Dedifferentiated amniotic fluid mesenchymal stem cell (primary cell): ENCODE measurements around the gene ANKRD10.
A peak's percentile ranks its signal among the peaks of the same experiment; 100 is the strongest.

ENCODE experiments used
- DNase-seq: peaks from one replicate; pipeline ENCODE4 v3.0.0-alpha.2; 2016; ENCODE audit errors: extremely low spot score

ANKRD10 gene

GRCh38 chr13:110885966-110886869 lies 28.7 kb downstream of the ANKRD10 start:
- no peak for DNase-seq

DNA sequence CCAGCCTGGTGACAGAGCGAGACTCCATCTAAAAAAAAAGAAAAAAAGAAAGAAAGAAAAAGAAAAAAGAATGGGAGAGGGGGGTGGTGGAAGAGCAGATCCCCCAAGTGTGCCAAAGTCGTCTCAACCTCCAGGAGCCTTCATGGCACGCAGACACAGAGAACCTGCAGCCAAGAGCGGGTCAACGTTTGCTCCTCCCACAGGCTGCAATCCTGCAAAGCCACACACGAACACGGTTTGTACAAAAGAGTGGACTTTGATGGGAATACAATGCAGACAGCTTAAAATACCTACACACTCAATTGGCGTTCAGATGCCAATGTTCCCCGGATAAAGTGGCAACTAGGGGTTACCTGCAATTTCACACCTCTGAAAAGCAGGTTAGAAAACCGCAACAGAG lies 29.4 kb downstream of the ANKRD10 start:
- no peak for DNase-seq

DNA sequence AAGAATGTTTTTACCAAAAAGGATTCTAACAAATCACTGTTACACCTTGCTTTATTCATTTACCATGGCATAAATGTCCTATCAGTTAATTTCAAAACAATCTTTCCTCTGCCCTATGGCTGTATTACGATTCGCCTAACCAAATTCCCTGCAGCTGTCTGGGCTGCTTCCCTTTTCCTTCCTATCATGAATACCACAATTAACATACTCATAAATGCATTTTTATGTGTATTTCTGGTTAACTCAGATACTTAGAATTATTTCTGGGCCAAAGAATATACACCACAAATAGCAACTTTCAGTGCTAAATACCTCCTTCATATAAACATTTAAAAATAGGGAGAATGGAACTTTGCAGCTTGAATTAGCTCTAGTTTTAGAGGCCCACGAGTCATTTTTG lies 30.4 kb downstream of the ANKRD10 start:
- DNase-seq, result no peak

DNA sequence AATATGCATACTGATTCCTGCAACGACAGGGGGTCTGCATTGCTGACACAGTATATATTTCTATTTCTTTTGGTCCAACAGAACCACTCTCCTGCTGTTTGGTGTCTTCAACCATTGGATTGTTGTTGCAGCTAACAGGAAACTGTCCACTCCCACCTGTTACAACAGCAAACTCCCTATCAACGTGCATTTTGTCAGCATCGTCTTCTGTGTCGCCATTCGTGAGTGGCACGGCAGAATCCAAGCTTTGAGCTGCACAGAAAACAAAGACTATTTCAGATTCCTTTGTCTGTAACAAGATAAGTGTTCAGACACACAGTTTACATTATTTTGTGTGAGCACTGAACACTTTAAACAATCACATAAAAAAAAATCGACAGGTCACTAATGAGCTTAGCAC lies 31.3 kb downstream of the ANKRD10 start:
- no peak for DNase-seq

- DNase-seq, result no peak
Measured at GRCh38 chr13:110882972-110883371, 31.9 kb downstream of the ANKRD10 start.

- no peak for DNase-seq
Measured at GRCh38 chr13:110881839-110882627, 32.8 kb downstream of the ANKRD10 start.

DNA sequence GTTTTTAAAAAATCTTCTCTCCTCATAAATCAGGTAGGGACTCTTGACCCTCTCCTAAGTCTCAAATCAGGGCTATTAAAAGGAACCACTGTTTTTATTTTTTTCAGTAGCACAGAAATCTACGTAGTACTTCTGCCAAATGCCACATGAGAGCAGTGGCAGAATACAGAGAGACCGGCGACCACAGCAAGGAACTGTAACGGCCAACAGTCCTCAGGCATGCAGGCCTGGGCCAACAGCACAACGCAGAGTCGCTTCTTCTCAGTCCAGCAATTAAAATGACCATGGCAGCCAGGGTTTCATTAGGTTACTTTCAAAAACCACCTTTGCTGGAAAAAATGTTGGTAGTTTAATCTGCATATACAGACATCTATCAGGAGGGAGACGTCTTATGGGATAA lies 34.2 kb downstream of the ANKRD10 start:
- no peak for DNase-seq

DNA sequence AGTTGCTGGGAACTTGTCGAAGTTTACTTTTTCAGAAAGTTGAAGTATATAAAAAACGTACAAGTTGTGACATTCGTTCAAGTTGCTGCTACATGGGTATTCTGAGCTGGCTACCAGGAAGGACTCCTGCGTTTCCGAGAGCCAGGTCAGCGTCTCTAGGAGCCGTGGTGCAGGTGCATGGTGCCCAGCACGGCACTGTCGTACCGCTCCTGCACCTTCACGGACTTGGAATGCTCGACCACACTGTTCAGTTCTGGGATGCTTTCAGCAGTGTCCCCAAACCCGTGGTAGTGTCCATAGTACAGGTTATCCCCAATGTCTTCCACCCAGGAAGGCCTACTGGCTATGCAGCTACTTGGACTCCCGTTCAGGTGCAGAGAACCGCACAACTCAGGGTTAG lies 35.4 kb downstream of the ANKRD10 start:
- no peak for DNase-seq

- DNase-seq, result no peak
Measured at GRCh38 chr13:110877737-110878258, 37.1 kb downstream of the ANKRD10 start.

GRCh38 chr13:110876609-110877008 lies 38.3 kb downstream of the ANKRD10 start:
- no peak for DNase-seq

GRCh38 chr13:110875241-110875640 lies 39.6 kb downstream of the ANKRD10 start:
- DNase-seq, result no peak

GRCh38 chr13:110874508-110874960 lies 40.3 kb downstream of the ANKRD10 start:
- DNase-seq, result peak; percentile 32

GRCh38 chr13:110873639-110874507 lies 41.0 kb downstream of the ANKRD10 start:
- no peak for DNase-seq

DNA sequence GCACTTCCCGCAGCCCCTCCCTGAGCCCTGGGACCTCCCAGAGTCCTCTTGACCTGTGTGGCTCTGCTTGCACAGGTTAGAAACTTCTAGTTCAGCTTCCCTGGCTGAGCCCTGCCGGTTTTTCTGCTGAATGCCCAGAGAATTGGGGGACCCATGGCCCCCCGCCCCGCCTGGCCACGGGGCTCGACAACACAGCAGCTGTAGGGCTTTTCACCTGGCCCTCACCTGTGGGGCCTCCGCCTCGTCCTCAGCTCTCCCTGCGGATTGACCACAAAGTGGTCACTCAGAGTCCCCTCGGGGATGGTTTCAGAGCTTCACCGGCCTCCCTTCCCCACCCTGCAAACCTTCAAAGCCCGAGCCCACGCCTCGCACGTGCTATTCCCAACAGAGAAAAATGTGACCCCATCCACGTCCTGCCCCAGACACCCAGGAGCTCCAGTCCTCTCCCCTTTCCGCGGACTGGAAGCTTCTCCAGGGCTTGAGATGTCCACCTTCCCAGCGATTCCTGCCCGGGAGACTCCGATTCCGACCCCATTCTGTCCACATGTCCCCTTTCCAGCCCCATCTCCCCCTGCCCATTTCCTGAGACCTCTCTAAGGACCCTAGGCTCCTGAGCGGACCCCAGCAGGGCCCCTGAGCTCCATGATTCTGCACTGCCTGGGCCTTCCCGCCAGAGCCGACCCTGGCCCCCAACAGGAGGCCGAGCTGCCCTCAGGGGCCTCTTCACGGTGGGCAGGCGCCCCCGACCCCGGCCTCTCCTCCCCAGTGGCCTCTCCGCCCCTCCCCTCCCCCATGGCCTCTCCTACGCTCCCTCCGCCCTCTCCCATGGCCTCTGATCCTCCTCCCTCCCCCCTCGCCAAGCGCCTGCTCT lies 41.9 kb downstream of the ANKRD10 start:
- DNase-seq, result no peak

GRCh38 chr13:110872034-110872767 lies 42.7 kb downstream of the ANKRD10 start:
- no peak for DNase-seq

- DNase-seq, result peak; percentile 99
Measured at GRCh38 chr13:110869805-110870706, 44.8 kb downstream of the ANKRD10 start.

DNA sequence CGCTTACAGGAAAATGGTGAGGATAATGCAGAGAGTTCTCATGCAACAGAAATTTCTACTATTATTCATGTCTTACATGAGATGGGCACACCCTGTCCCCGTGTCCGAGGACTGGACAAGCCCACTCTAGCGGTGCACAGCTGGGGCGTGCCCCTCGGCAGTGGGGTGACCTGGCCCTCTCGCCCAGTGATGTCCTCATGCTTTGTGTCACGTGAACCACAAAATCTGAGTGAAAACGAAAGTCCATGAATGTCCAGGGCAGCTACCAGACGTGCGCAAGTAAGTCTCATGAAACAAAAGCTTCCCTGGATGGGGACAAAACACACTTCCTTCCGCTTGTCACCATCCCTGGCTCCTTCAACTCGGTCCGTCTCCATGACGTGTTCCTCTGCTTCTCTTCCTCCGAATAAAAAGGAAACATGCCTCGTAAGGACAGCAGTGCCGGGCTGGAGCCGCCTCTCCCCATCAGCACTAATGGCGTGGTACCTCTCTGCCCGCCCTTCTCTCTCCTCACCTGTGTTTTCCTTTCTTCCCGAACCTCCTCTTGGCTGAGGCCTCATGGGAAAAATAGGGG lies 45.6 kb downstream of the ANKRD10 start:
- no peak for DNase-seq

DNA sequence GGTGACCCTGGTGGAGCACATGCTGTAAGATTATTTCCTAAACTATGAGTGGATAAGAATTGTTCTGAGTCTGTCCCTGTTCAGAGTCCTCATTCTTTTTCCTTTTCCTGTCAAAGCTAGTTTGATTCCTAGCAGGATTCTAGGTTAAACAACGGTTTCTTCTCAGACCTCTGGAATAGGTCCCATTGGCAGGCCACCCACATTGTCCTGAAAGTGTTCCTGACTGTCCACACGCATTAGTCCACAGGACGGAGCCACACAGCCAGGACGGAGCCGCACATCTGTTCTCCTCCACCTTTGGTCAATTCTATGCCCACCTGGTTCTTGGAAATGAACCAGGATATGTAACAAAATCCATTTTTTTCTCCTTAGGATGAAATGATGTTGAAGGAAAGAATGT lies 46.1 kb downstream of the ANKRD10 start:
- DNase-seq, result no peak
